Measurements from ENCODE around the gene MCM10. TPM values are rescaled to one million over a fixed set of nuclear protein-coding genes. Genes with fewer than 3 reads are reported as not detected.

The MCM10 gene
- total RNA-seq, 1 donor from 2014 or later = 0.98 TPM

DNA sequence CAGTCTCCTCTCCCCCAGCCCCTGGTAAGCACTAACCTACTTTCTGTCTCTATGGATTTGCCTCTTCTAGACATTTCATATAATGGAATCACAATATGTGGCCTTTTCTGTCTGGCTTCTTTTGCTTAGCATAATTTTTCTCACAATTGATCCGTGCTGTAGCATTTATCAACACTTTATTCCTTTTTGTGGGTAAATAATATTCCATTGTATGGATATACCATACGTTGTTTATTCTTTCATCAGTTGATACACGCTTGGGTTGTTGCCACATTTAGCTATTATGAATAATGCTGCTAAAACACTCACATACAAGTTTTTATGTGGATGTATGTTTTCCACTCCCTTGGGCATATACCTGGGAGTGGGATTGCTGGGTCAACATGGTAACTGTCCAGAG, 25.8 kb downstream of the MCM10 start:
- Histone ChIP-seq H3K9me3 (no peaks in the 10 kb centered on the region), H3K27me3 (no peaks in the 10 kb centered on the region), H3K4me1 (no peaks in the 10 kb centered on the region), H3K27ac (no peak overlapping the region), H3K36me3 (no peaks in the 10 kb centered on the region), H3K4me3 (no peak overlapping the region)
- TF ChIP-seq, protein P1, sequence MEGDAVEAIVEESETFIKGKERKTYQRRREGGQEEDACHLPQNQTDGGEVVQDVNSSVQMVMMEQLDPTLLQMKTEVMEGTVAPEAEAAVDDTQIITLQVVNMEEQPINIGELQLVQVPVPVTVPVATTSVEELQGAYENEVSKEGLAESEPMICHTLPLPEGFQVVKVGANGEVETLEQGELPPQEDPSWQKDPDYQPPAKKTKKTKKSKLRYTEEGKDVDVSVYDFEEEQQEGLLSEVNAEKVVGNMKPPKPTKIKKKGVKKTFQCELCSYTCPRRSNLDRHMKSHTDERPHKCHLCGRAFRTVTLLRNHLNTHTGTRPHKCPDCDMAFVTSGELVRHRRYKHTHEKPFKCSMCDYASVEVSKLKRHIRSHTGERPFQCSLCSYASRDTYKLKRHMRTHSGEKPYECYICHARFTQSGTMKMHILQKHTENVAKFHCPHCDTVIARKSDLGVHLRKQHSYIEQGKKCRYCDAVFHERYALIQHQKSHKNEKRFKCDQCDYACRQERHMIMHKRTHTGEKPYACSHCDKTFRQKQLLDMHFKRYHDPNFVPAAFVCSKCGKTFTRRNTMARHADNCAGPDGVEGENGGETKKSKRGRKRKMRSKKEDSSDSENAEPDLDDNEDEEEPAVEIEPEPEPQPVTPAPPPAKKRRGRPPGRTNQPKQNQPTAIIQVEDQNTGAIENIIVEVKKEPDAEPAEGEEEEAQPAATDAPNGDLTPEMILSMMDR (IDR thresholded peaks at IDR 0.05) = no peak
- no peak for TF ChIP-seq POLR2AphosphoS5 (IDR thresholded peaks at IDR 0.05; ENCODE audit: insufficient read depth in 1 of 2, low read depth in 1 of 2)
- no peak for TF ChIP-seq POLR2A (IDR thresholded peaks at IDR 0.05)
- no peak for DNase-seq (ENCODE audit: extremely low spot score in 2 of 2)
- intact Hi-C loops (cut with DNase I) = no loop called here

DNA sequence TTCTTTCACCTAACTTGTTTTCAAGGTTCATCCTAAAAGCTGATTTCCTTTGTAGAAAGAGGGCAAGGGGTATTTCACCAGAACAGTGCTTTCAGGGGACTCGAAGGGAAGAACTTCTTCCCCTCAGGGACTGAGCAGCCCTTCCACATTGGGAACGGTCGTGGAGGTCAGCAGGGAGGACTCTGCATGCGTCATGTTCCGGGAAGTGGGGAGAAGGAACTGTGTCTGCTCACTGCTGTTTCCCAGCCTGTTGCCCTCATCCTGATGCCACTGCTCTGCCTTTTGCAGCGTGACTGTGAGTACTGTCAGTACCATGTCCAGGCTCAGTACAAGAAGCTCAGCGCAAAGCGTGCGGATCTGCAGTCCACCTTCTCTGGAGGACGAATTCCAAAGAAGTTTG, 27.2 kb downstream of the MCM10 start:
- no peaks in the 10 kb centered on the region for H3K36me3 ChIP-seq
- TF ChIP-seq POLR2A (IDR thresholded peaks at IDR 0.05) (no peak), POLR2AphosphoS5 (IDR thresholded peaks at IDR 0.05; ENCODE audit: insufficient read depth in 1 of 2, low read depth in 1 of 2) (no peak)
- TF ChIP-seq, protein P1 (IDR thresholded peaks at IDR 0.05) = no peak
- intact Hi-C loops (cut with DNase I) = no loop called here
- H3K4me1 ChIP-seq = no peaks in the 10 kb centered on the region
- H3K27ac ChIP-seq = no peak overlapping the region
- H3K9me3 ChIP-seq = no peaks in the 10 kb centered on the region
- no peaks in the 10 kb centered on the region for H3K27me3 ChIP-seq
- DNase-seq (ENCODE audit: extremely low spot score in 2 of 2) = no peak
- no peak overlapping the region for H3K4me3 ChIP-seq

DNA sequence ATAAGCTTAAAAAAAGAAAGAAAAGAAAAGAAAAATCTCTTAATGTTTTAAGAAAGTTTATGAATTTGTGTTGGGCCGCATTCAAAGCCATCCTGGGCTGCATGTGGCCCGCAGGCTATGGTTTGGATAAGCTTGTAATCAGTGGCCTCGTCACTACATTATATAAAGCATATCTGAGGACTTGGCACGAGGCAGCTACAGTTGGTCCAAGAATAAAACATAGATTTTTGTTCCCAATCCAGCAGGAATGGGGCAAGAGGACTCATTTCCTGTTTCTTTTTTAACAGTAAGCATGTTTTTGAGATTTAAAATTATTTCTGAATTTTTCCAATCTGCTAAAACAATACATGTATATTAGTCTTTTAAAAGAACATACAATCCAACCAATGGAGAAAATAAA, 28.6 kb downstream of the MCM10 start:
- no peak for DNase-seq (ENCODE audit: extremely low spot score in 2 of 2)
- H3K27me3 ChIP-seq = no peaks in the 10 kb centered on the region
- H3K27ac ChIP-seq = no peak overlapping the region
- TF ChIP-seq POLR2A (IDR thresholded peaks at IDR 0.05) (no peak), POLR2AphosphoS5 (IDR thresholded peaks at IDR 0.05; ENCODE audit: insufficient read depth in 1 of 2, low read depth in 1 of 2) (no peak)
- TF ChIP-seq, protein P1 (IDR thresholded peaks at IDR 0.05) = no peak
- no peaks in the 10 kb centered on the region for H3K4me1 ChIP-seq
- no peaks in the 10 kb centered on the region for H3K9me3 ChIP-seq
- intact Hi-C loops (cut with DNase I) = no loop called here
- H3K4me3 ChIP-seq = no peak overlapping the region
- no peaks in the 10 kb centered on the region for H3K36me3 ChIP-seq

GRCh38 chr10:13190816-13191215, 29.5 kb downstream of the MCM10 start:
- Histone ChIP-seq H3K36me3 (no peaks in the 10 kb centered on the region), H3K27me3 (no peaks in the 10 kb centered on the region), H3K4me3 (no peak overlapping the region), H3K9me3 (no peaks in the 10 kb centered on the region), H3K4me1 (no peaks in the 10 kb centered on the region), H3K27ac (no peak overlapping the region)
- intact Hi-C loops (cut with DNase I) = no loop called here
- DNase-seq (ENCODE audit: extremely low spot score in 2 of 2) = no peak
- TF ChIP-seq, protein P1 (IDR thresholded peaks at IDR 0.05) = no peak
- no peak for TF ChIP-seq POLR2A (IDR thresholded peaks at IDR 0.05)
- no peak for TF ChIP-seq POLR2AphosphoS5 (IDR thresholded peaks at IDR 0.05; ENCODE audit: insufficient read depth in 1 of 2, low read depth in 1 of 2)

DNA sequence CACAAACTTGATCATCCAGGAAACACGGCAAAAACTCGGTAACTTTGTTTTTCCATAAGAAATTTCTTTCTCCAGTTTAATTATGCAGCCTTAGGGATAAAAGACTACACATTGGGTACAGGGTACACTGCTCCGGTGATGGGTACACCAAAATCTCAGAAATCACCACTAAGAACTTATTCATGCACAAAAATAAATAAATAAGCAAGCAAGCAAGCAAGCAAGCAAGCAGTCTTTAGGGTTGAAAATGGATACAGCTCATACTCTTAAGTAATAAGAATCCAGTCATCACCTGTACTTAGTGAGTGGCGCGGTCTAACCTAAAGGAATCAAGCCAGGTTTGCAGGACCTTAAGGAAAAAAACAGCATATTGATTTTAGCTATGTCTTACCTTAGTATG, 30.0 kb downstream of the MCM10 start:
- no peaks in the 10 kb centered on the region for H3K9me3 ChIP-seq
- H3K4me3 ChIP-seq = no peak overlapping the region
- H3K36me3 ChIP-seq = no peaks in the 10 kb centered on the region
- H3K27ac ChIP-seq = no peak overlapping the region
- DNase-seq (ENCODE audit: extremely low spot score in 2 of 2) = no peak
- H3K27me3 ChIP-seq = no peaks in the 10 kb centered on the region
- no peaks in the 10 kb centered on the region for H3K4me1 ChIP-seq
- intact Hi-C loops (cut with DNase I) = no loop called here
- TF ChIP-seq, protein P1 (IDR thresholded peaks at IDR 0.05) = no peak
- TF ChIP-seq POLR2A (IDR thresholded peaks at IDR 0.05) = no peak
- no peak for TF ChIP-seq POLR2AphosphoS5 (IDR thresholded peaks at IDR 0.05; ENCODE audit: insufficient read depth in 1 of 2, low read depth in 1 of 2)

Measured in vagina (tissue), 2 donors.